ENCODE measurements around the gene PIGT. TPM values are rescaled to one million over a fixed set of nuclear protein-coding genes. Genes with fewer than 3 reads are reported as not detected.

Gene PIGT
- total and polyA plus RNA-seq, 2 of the 4 experiments (the other 2 are of a cell fraction): 31.2 to 145 TPM

DNA sequence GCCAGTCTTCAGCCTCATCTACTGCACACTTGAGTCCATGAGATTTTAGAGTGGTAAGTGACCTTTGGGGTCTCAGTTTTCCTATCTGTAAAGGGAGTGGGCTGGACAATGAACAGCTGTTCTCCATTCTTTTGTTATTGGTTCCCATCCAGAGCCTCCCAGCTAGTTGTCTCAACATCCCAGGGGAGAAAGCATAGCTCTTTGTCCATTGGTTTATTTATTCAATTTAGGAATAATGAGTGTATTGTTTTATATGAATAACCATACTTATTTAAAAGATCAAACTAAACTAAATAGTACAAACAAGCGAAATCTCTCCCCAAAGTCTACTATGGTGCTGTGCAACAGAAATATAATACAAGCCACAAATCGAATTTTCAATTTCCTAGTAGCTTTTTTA is 13.7 kb downstream of the PIGT start:
- Histone ChIP-seq H3K56ac (ENCODE audit: extremely low read depth, insufficient read depth, low read length) (no peak overlapping the region), H4K91ac (ENCODE audit: insufficient read depth, low read depth, low read length) (no peak overlapping the region), H4K5ac (ENCODE audit: low read depth, low read length) (no peak overlapping the region), H3K27ac (ENCODE audit: insufficient read depth, low read length) (no peak overlapping the region), H3K4me2 (ENCODE audit: low read depth, low read length) (no peak overlapping the region), H3K14ac (replicated peaks; ENCODE audit: low read depth, low read length) (no peak overlapping the region), H2BK120ac (ENCODE audit: low read depth, low read length) (no peak overlapping the region), H2AK9ac (replicated peaks; ENCODE audit: low read depth, low read length, poor library complexity) (peak overlapping the region; percentile 46), H3K9ac (ENCODE audit: low read depth, low read length) (no peak overlapping the region), H3K79me1 (ENCODE audit: low read depth in 1 of 2, low read length in 2 of 2) (no peaks in the 10 kb centered on the region), H3K18ac (ENCODE audit: low read depth, low read length) (no peak overlapping the region), H2BK15ac (ENCODE audit: low read depth, low read length) (no peak overlapping the region), H3K9me3 (ENCODE audit: control insufficient read depth, insufficient read depth, low read length) (no peaks in the 10 kb centered on the region), H3K4me1 (ENCODE audit: control insufficient read depth, insufficient read depth, low read length) (no peaks in the 10 kb centered on the region), H3K23ac (ENCODE audit: low read depth, low read length) (no peak overlapping the region), H4K20me1 (ENCODE audit: insufficient read depth, low read length) (no peaks in the 10 kb centered on the region), H2AFZ (replicated peaks; ENCODE audit: low read length, poor library complexity) (no peak overlapping the region), H3K4ac (ENCODE audit: low read depth, low read length) (no peak overlapping the region), H2BK20ac (ENCODE audit: low read depth, low read length) (no peak overlapping the region), H2AK5ac (ENCODE audit: low read depth, low read length) (no peak overlapping the region), H3K27me3 (ENCODE audit: control insufficient read depth, insufficient read depth, low read length) (no peaks in the 10 kb centered on the region), H2BK5ac (ENCODE audit: low read depth, low read length, poor library complexity, severe bottlenecking) (no peak overlapping the region), H3K36me3 (ENCODE audit: control insufficient read depth, insufficient read depth, low read length) (peaks cover 12% of the 10 kb centered on the region; the same call in 1 of the 2 replicates), H3K9me1 (ENCODE audit: insufficient read depth, low read length) (no peaks in the 10 kb centered on the region; the same call in 1 of the 2 replicates), H4K8ac (ENCODE audit: low read depth in 2 of 2, low read length in 2 of 2) (no peak overlapping the region), H3K4me3 (ENCODE audit: insufficient read depth, low read depth, low read length) (no peak overlapping the region)
- DNase-seq (no peak), ATAC-seq (ENCODE audit: low read depth) (no peak)
- dilution Hi-C loops (cut with HindIII; ENCODE audit: low sequenced_read_pairs, unreplicated experiment): no loop called here
- intact Hi-C loops (cut with micrococcal nuclease): loop anchor here (10.0 kb wide), 1 partner anchor 345 kb away; no protein-coding TSS in a partner anchor
- ChIA-PET CTCF (interaction anchor here (0.8 kb wide), 1 partner anchor 56 kb away, joined by 3 read pairs; no protein-coding TSS in a partner anchor), POLR2A (ENCODE audit: unreplicated experiment) (no interaction called here)
- WGBS, 2 experiments (ENCODE audit: extremely low coverage in 2 of 2, insufficient read length in 1 of 2): no CpG with 5 or more reads among the region's 2 CpGs
- in situ Hi-C loops (cut with MboI; ENCODE audit: low sequenced_read_pairs): no loop called here
- TF ChIP-seq POLR2A (IDR thresholded peaks at IDR 0.05; ENCODE audit: low read depth, low read length) (no peak), USF2 (IDR thresholded peaks at IDR 0.05; ENCODE audit: low read depth, low read length) (no peak), BHLHE40 (IDR thresholded peaks at IDR 0.05; ENCODE audit: low read depth, low read length) (no peak), CEBPB (IDR thresholded peaks at IDR 0.05; ENCODE audit: low read depth, low read length) (no peak), MXI1 (IDR thresholded peaks at IDR 0.05; ENCODE audit: borderline replicate concordance, low read depth, low read length) (no peak), MAZ (IDR thresholded peaks at IDR 0.05; ENCODE audit: borderline replicate concordance, low read depth, low read length) (no peak), MAFK (IDR thresholded peaks at IDR 0.05; ENCODE audit: low read depth, low read length) (no peak), CHD1 (IDR thresholded peaks at IDR 0.05; ENCODE audit: low read depth, low read length) (no peak), NFE2L2 (IDR thresholded peaks at IDR 0.05; ENCODE audit: low read depth, low read length) (no peak), CTCF (conservative IDR thresholded peaks at IDR 0.05; ENCODE audit: low read depth, low read length) (no peak), RCOR1 (IDR thresholded peaks at IDR 0.05; ENCODE audit: insufficient replicate concordance, low read length) (no peak), RAD21 (IDR thresholded peaks at IDR 0.05; ENCODE audit: low read length) (no peak), RFX5 (IDR thresholded peaks at IDR 0.05; ENCODE audit: low read depth, low read length) (no peak)
- TF ChIP-seq, protein P1, sequence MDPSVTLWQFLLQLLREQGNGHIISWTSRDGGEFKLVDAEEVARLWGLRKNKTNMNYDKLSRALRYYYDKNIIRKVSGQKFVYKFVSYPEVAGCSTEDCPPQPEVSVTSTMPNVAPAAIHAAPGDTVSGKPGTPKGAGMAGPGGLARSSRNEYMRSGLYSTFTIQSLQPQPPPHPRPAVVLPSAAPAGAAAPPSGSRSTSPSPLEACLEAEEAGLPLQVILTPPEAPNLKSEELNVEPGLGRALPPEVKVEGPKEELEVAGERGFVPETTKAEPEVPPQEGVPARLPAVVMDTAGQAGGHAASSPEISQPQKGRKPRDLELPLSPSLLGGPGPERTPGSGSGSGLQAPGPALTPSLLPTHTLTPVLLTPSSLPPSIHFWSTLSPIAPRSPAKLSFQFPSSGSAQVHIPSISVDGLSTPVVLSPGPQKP (IDR thresholded peaks at IDR 0.05; ENCODE audit: borderline replicate concordance, low read depth, low read length): no peak
- no TSS peak for BruUV-seq (replicated peaks)

Data from IMR-90 (cell line).